WTC11 (cell line): ENCODE data around the gene ADAM12. TPM values are rescaled to one million over a fixed set of nuclear protein-coding genes. Genes with fewer than 3 reads are reported as not detected.

Source experiments
- ATAC-seq: fragments of 200-7000 bp; cut with Tn5 transposase; 2 replicates; pipeline ENCODE4 v1.10.0; 2021; ENCODE audit warnings: mild to moderate bottlenecking, moderate library complexity
- CTCF ChIA-PET: fragments of 300-600 bp; sonication (Branson Sonifier 250); formaldehyde crosslinking; loops from one replicate; lab custom pipeline; 2021; ENCODE audit warnings: antibody characterized with exemption; lab: Charles Lee
- POLR2A ChIA-PET: fragments of 350-600 bp; sonication (Branson Sonifier 250); formaldehyde crosslinking; loops from one replicate; lab custom pipeline; 2021; ENCODE audit warnings: antibody characterized with exemption; lab: Charles Lee
- DNase-seq: peaks from one replicate; pipeline ENCODE4 v3.0.0; 2021; ENCODE audit warnings: low spot score
- H3K27ac Mint-ChIP-seq: 2 replicates; pipeline ENCODE4 v1.8.0; 2021; ENCODE audit warnings: mixed read lengths
- H3K27me3 Mint-ChIP-seq: 2 replicates; pipeline ENCODE4 v1.8.0; 2021; ENCODE audit warnings: low read depth, mild to moderate bottlenecking, moderate library complexity, mixed read lengths
- H3K36me3 Mint-ChIP-seq: 2 replicates; pipeline ENCODE4 v1.8.0; 2021; ENCODE audit warnings: mixed read lengths
- H3K4me1 Mint-ChIP-seq: 2 replicates; pipeline ENCODE4 v1.8.0; 2022; ENCODE audit warnings: mixed read lengths
- H3K4me3 Mint-ChIP-seq: 2 replicates; pipeline ENCODE4 v1.8.0; 2021; ENCODE audit warnings: mild to moderate bottlenecking, moderate library complexity, mixed read lengths
- H3K9me3 Mint-ChIP-seq: 2 replicates; pipeline ENCODE4 v1.8.0; 2021; ENCODE audit warnings: mixed read lengths
- CREM ChIP-seq: sonication (generic); formaldehyde crosslinking; IDR thresholded peaks from 2 replicates; pipeline ENCODE4 v1.8.1; 2022; ENCODE audit warnings: mild to moderate bottlenecking, missing genetic modification reagents, moderate library complexity
- E2F5 ChIP-seq: sonication (generic); formaldehyde crosslinking; IDR thresholded peaks from 2 replicates; pipeline ENCODE4 v1.8.1; 2022; ENCODE audit warnings: mild to moderate bottlenecking, moderate library complexity, missing genetic modification reagents
- ELF4 ChIP-seq: sonication (generic); formaldehyde crosslinking; IDR thresholded peaks from 2 replicates; pipeline ENCODE4 v1.8.1; 2022; ENCODE audit warnings: low read depth, mild to moderate bottlenecking, moderate library complexity, missing genetic modification reagents
- EMX1 ChIP-seq: fragments of 250-450 bp; sonication (Bioruptor Pico); IDR thresholded peaks from 2 replicates; pipeline ENCODE4 v1.8.0; 2021; ENCODE audit warnings: mild to moderate bottlenecking
- ESRRA ChIP-seq: sonication (generic); formaldehyde crosslinking; IDR thresholded peaks from 2 replicates; pipeline ENCODE4 v1.8.1; 2022; ENCODE audit warnings: mild to moderate bottlenecking, missing genetic modification reagents, borderline replicate concordance
- FOXJ3 ChIP-seq: sonication (generic); formaldehyde crosslinking; IDR thresholded peaks from 2 replicates; pipeline ENCODE4 v1.9.0; 2021; ENCODE audit warnings: missing genetic modification reagents, mild to moderate bottlenecking, borderline replicate concordance
- IRF1 ChIP-seq: sonication (generic); formaldehyde crosslinking; IDR thresholded peaks from 2 replicates; pipeline ENCODE4 v1.8.0; 2023; ENCODE audit warnings: missing genetic modification reagents
- JAZF1 ChIP-seq: fragments of 250-450 bp; sonication (Bioruptor Pico); IDR thresholded peaks from 2 replicates; pipeline ENCODE4 v1.9.0; 2021; ENCODE audit warnings: moderate library complexity, mild to moderate bottlenecking, inconsistent platforms
- MAX ChIP-seq: sonication (generic); formaldehyde crosslinking; IDR thresholded peaks from 2 replicates; pipeline ENCODE4 v1.8.0; 2022; ENCODE audit warnings: mild to moderate bottlenecking, missing genetic modification reagents
- NFATC4 ChIP-seq: fragments of 250-450 bp; sonication (Bioruptor Pico); IDR thresholded peaks from 2 replicates; pipeline ENCODE4 v1.9.0; 2021; ENCODE audit warnings: mild to moderate bottlenecking
- PRDM15 ChIP-seq: sonication (generic); formaldehyde crosslinking; IDR thresholded peaks from 2 replicates; pipeline ENCODE4 v1.8.0; 2022; ENCODE audit warnings: missing genetic modification reagents
- SMAD3 ChIP-seq: sonication (generic); formaldehyde crosslinking; IDR thresholded peaks from 2 replicates; pipeline ENCODE4 v1.8.0; 2022; ENCODE audit warnings: missing genetic modification reagents, mild to moderate bottlenecking, borderline replicate concordance
- TCF7 ChIP-seq: sonication (generic); formaldehyde crosslinking; IDR thresholded peaks from 2 replicates; pipeline ENCODE4 v1.8.0; 2022; ENCODE audit warnings: mild to moderate bottlenecking, low read depth, missing genetic modification reagents, moderate library complexity
- TEAD1 ChIP-seq: sonication (generic); formaldehyde crosslinking; IDR thresholded peaks from 2 replicates; pipeline ENCODE4 v1.8.0; 2022; ENCODE audit warnings: mild to moderate bottlenecking, missing genetic modification reagents
- TEAD4 ChIP-seq: sonication (generic); formaldehyde crosslinking; IDR thresholded peaks from 2 replicates; pipeline ENCODE4 v1.8.0; 2022; ENCODE audit warnings: mild to moderate bottlenecking, missing genetic modification reagents
- TP53 ChIP-seq: sonication (generic); formaldehyde crosslinking; IDR thresholded peaks from 2 replicates; pipeline ENCODE4 v1.8.1; 2023; ENCODE audit warnings: mild to moderate bottlenecking, missing genetic modification reagents
- ZNF263 ChIP-seq: sonication (generic); formaldehyde crosslinking; IDR thresholded peaks from 2 replicates; pipeline ENCODE4 v1.8.1; 2022; ENCODE audit warnings: low read depth, mild to moderate bottlenecking, moderate library complexity, missing genetic modification reagents
- ZNF281 ChIP-seq: sonication (generic); formaldehyde crosslinking; IDR thresholded peaks from 2 replicates; pipeline ENCODE4 v1.8.0; 2023; ENCODE audit warnings: mild to moderate bottlenecking, missing genetic modification reagents
- ZNF416 ChIP-seq: fragments of 250-450 bp; sonication (Bioruptor Pico); IDR thresholded peaks from 2 replicates; pipeline ENCODE4 v1.9.0; 2021; ENCODE audit warnings: mild to moderate bottlenecking, inconsistent platforms
- ZNF423 ChIP-seq: fragments of 250-450 bp; sonication (Bioruptor Pico); IDR thresholded peaks from 2 replicates; pipeline ENCODE4 v2.1.2; 2022; ENCODE audit warnings: mild to moderate bottlenecking, moderate library complexity
- total RNA-seq: library from RNA; stranded (reverse); gene quantifications from 3 replicates; pipeline ENCODE4 v1.2.3, GENCODE V29; 2021

The ADAM12 gene
- total RNA-seq, 1 experiment from 2014 or later = 0.22 TPM

- no peak overlapping the region for H3K4me3 Mint-ChIP-seq
- DNase-seq (no peak), ATAC-seq (no peak)
- POLR2A ChIA-PET = no interaction called here
- peaks cover 8% of the 10 kb centered on the region for H3K4me1 Mint-ChIP-seq
- H3K27ac Mint-ChIP-seq = no peak overlapping the region
- CTCF ChIA-PET = no interaction called here
- 0 out of 2 replicates have a peak, but pooled peaks cover 3% of the 10 kb centered on the region for H3K9me3 Mint-ChIP-seq
- no peak for TF ChIP-seq MAX (CRISPR knock-in tag)
- TF ChIP-seq PRDM15 = no peak
- TF ChIP-seq ZNF263 (CRISPR knock-in tag) = no peak
- TF ChIP-seq EMX1 (CRISPR knock-in tag) = no peak
- TF ChIP-seq NFATC4 (CRISPR knock-in tag) = no peak
- TF ChIP-seq JAZF1 (CRISPR knock-in tag) = no peak
- no peak for TF ChIP-seq SMAD3 (CRISPR knock-in tag)
- no peak for TF ChIP-seq TEAD4 (CRISPR knock-in tag)
- no peak for TF ChIP-seq TCF7 (CRISPR knock-in tag)
- TF ChIP-seq ZNF281 (CRISPR knock-in tag) = no peak
- no peak for TF ChIP-seq ESRRA (CRISPR knock-in tag)
- no peak for TF ChIP-seq IRF1 (CRISPR knock-in tag)
- TF ChIP-seq FOXJ3 (CRISPR knock-in tag) = no peak
- TF ChIP-seq CREM (CRISPR knock-in tag) = no peak
- TF ChIP-seq TP53 (CRISPR knock-in tag) = no peak
- no peak for TF ChIP-seq E2F5 (CRISPR knock-in tag)
- no peak for TF ChIP-seq ZNF423 (CRISPR knock-in tag)
- no peak for TF ChIP-seq ZNF416 (CRISPR knock-in tag)
- TF ChIP-seq ELF4 (CRISPR knock-in tag) = no peak
- TF ChIP-seq TEAD1 (CRISPR knock-in tag) = no peak
- H3K27me3 Mint-ChIP-seq = no peaks in the 10 kb centered on the region
- no peaks in the 10 kb centered on the region for H3K36me3 Mint-ChIP-seq
Measured at GRCh38 chr10:126402721-126403695, 14.7 kb upstream of the ADAM12 start.
